ENCODE data around the gene B4GALT2.

GRCh38 chr1:43933386-43934100 lies 45.5 kb upstream of the B4GALT2 start, which contains the start of gene ARTN:
- TF ChIP-seq ZNF274 (IDR thresholded peaks at IDR 0.05; ENCODE audit: low read depth, low read length) (no peak), SUZ12 (IDR thresholded peaks at IDR 0.05; ENCODE audit: extremely low read depth, insufficient read depth, insufficient read length) (no peak)

Measured in NT2/D1 (cell line).